Fibroblast of gingiva (primary cell): ENCODE data around the gene CXCL12.

Source experiments
- DNase-seq: peaks from one replicate; pipeline ENCODE4 v3.0.0-alpha.2; 2011; ENCODE audit warnings: low read depth

CXCL12 gene

DNA sequence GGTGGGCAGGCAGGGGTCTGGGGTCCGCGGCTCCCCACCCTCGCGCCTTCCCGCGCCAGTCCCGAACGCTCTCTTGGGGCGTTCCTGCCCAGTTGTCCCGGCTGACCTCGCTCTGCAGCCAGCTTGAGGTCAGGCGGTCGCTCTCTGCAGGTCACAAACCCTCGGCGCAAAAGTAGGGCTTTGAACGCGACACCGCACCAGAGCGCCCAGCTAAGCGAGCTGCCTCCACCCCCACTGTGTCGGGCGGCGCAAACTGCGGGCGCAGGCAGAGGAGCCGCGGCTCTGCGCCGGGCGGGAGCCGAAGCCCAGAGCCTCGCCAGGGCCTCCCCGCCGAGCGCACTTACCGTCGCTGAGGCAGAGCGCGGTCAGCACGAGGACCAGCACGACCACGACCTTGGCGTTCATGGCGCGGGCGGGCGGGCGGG, 284 bp downstream of the CXCL12 start:
- DNase-seq = peak; percentile 20

DNA sequence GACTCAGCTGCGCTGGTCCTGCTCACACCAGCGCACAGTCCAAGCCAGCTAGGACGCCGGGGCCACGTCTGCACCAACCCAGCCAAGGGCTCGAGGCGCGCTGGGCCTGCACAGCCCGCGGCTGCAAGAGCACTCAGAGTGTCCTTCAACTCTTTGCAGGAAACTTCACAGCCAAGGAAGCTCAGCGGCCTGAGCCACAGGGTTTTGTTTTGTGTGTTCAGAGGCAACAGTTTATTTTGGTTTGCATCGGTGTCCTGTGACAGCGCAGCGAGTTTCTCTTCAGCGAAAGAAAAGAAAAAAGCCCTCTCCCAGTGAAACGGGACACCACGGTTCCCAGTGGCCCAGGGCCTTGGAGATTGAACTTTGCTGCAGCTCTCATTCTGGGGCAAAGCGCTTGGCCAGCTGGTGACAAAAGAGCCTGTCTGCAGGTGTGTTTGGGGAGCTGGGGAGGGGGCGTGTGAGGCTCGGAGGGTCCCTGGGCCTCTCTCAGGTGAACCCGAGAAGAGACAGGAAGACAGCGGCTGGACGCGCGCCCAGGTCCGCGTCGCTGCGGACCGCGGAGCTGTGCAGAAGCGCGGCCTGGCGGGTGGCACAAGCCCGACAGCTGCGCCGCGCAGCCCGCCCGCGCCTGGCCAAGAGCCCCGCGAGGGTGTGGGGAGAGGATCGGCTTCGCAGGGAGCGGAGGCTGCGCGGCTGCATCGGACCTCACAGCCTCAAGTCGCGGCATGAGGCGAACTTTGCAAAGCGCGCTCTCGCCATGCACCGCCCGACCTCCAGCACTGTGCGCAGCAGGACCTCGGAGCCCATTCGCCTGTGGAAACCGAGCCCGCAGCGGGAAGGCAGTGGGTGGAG, 922 bp downstream of the CXCL12 start:
- DNase-seq = peak; percentile 51

DNA sequence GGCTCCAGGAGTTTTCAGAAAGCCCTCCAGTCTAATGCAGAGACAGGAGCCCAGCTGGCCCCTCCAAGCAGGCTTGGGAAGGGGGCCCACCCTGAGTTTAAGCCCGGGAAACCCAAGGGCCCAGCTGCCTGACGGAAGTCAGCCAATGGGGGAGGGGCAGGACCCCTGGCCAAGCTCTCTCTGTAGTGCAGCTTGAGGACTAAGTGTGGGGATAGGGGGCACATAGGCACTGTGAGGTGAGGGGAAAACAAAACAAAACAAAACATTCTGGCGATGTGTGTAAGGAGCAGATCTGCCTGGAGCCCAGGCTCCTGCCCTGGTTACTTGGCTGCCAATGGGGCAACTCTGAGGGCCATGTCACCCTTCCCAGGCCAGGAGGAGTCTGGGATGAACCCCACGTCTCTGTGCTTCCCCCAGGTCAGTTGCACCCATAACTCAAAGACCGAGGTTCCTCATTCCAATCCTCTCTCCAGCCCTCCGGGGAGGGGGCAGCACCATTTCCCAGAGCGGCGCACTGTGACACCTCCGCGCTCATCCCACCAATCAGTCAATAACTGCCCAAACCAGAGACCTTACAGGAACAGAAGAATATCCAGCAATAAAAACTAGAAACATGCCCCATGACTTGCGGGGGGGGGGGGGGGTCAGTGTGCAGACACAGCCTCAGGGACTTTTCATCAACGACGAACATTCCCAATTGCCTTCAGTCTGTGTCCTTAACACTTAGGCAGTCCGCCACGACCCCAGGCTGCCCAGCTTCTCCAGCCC, 1.7 kb downstream of the CXCL12 start:
- DNase-seq = no peak

DNA sequence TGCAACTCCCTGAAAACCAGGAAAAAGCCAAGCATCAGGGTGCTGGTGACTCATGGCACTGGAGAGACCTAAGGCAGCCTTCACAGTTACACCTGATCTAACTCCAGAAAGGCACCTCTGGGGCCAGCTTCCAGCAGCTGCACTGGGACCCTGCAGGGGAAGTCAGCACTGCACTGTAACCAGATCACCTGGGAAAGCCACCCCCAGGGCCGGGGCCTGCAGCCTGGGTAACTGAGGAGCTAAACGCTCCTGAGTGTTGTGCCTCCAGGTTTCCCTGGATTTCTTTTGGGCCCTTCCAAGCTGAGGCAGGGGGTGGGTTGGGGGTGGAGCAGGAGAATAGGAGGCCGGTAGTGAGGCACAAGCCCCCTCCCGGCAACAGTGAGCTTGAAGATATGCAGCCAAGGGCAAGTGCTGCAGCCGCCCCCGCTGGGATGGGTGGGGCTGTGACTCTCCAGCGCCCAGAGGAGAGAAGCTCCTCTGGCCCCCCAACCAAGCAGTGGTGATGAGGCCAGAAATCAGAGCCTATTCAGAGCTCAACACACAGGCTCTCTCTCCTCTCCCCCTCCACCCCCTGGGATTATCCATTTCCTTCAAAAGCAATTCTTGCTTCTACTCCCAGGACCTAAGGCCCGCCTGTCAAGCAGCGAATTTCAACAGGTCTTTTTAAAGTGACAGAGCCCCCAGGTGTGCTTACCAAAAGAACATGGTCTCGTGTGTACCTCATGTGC, 2.6 kb downstream of the CXCL12 start:
- no peak for DNase-seq

DNA sequence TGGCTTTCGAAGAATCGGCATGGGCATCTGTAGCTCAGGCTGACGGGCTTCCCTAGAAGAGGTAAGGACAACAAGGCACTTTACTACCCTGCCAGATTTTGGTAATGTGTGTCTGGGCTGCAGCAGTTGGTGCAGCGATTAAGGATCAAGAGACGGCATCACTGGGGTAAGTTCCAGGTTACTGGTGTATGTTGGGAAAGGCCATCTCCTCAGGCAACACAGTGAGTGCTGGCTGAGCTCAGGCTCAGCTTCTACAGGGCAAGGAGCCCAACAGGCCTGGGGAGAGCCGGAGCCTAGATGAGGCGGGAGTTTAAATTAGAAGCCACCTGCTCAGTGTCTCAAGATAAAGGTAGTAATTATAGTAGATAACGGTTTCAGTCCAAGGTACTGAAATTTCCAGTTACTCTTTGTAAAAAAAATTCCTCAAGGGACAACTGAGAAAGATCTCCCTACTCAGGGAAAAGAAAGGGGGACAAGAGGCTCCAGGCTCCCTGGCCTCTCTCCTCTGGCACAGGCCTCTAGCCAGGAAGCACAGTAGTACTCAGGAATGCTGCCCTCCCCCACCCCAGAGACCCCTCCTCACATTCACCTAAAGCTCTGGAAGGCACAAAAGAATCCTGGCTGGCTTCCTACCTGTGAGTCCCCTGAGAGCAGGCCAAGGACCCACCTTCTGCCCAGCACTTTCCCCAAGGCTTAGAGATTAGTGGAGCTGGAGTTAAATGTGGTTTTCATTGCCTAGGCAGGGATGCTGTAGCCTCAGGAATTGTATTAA, 3.9 kb downstream of the CXCL12 start:
- no peak for DNase-seq

DNA sequence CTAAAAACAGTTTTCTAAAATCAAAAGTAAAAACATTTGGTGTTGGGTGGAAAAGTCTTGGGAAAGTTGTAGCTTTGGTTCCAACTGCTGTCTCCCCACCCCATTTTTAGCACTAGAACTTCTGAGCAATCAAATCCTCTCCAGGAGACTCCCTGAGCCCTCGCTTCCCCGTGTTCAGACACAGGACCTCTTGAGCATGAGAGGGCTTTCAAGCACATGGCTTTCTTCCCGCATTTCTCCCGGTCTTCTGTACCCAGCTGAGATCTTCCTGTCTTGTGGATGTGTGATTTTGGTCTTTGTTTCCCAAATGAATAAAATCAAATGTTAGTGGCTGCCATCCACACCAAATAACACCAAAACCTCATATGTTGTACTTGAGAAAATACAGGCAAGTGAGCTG, 5.0 kb downstream of the CXCL12 start:
- no peak for DNase-seq

DNA sequence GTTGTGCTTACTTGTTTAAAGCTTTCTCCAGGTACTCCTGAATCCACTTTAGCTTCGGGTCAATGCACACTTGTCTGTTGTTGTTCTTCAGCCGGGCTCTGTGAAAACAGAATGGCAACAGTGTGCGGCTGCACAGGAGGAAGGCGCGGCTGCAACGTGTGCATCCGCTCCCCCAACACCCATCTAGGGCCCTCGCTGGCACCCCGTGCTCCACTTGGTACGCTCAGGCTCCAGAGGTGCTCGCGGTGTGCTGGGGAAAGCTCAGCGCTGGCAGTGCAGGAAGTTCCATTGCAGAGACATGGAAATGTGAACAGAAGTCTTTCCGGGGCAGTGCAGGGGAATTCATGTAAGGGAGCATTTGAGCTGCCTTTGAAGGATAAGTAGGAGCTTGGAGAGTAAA, 6.3 kb downstream of the CXCL12 start:
- DNase-seq = no peak

DNA sequence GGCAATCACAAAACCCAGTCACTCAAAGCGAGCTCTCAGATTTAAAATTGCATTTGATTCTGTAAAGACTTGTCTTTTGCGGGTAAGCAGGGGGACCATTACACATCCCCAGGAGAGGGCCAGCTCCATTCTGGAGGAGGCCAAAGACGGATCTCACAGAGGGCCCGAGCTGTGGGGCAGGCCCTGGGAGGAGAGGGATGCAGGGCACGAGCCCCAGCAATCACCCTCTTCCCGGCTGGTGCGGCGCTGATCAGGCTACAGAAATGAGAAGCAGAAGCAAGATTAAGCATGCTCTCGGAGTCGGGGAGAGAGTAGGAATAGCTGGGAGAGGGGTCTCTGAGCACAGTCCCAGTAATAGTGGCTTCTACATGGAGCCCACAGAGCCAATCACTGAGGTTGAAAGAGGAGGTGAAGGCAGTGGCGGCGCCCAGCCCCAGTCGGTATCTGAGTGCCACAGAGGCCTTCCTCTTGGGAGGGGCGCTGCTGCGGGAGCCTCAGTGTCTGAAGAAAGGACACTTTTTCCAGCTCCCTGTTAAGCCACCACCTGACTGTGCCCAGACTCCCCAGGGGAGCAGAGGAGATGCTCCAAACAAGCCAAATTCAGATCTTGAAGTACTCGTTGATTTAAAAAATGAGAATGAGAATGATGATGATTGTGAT, 7.1 kb downstream of the CXCL12 start:
- no peak for DNase-seq

DNA sequence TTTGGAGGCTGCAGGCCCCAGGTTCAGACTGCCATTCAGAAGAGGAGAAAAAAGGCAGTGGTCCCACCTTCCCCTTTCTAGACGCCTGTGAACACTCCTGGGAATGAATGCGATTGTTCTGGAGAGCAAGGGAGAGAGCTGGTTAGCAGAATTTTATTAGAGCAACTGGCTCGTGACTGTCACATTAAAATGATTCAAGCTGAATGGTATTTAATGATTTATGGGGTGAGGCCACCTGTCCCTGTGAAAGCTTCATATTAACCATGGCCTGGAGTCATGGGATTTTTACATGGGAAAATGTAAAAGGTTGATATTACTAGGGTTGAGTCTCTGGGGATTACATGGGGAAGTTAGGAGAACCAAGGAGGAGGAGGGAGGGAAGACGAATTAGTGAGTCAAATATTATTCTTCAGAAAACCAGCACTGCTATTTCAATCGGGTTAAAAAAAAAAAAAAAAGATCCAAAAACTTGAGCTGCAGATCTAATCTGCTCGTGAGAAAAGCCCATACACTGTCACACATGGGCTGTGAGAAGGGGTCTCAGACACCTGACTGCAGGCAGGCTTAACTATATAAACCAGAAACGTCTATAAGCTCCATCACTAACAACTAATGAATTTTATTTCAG, 8.3 kb downstream of the CXCL12 start:
- no peak for DNase-seq

DNA sequence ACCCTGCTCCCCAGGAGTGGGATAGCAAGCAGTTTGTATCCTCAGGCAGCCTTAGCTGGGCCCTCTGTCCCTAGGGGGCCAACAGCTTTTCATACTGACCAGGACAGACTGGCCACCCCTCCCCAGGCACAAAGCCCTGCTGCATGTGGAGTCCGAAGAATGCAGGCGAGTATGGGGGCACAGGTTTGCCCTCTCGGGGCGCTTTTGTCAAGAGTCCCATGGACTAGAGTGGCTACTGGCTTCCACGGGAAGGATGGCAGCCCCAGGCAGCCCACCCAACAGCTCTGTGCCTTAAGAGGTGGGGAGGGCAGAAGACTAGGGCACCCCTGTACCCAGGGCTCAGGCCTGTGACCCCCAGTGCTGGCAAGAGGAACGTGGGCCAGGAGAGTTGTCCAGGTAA, 10.7 kb downstream of the CXCL12 start:
- no peak for DNase-seq

DNA sequence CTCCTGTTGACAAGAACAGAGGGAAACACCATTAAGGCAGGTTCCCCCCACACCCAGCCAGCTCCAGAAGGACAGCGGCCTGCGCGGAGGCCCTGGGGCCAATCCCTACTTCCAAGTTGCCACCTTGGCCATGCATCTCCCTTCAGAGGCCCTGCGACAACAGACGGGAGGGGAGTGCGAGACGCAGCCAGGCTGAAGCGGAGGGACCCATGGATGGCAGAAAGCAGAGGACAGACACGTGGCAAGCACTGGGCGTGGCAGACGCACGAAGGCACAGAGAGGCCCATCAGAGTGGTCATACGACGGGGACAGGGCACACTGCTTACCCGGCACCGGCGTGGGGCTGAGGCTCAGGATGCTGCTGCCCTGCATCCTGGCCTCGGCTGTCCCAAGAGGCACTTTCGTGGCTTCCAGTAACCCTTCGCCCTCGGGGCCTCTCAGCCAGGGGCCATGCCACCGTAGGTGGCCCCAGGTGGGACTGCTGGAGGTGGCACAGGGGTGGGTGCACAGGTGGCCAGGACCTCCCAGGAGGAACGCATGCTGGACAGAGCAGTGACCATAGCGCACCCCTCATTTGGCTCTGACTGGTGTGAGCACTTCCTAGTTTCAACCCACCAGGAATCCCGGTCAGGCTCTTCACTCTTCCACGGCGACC, 11.4 kb downstream of the CXCL12 start:
- DNase-seq = no peak

DNA sequence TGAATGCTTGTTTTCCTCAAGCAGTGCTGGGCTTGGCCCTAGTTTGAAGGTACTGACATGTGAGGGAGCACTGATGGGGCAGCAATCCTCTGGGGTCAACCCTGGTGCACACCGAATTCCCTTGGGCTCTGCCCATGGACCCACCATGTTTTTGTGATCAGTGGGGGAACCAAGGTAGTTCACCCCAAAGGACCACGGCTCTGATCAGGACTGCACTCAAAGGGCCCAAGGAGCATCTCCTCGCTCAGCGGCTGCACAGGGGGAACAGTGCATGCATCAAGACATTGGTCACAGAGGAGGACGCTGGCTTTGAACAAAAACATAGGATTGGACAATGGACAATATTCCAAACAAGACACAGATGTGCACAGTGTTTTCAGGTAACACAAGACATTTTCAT, 12.7 kb downstream of the CXCL12 start:
- DNase-seq = no peak

DNA sequence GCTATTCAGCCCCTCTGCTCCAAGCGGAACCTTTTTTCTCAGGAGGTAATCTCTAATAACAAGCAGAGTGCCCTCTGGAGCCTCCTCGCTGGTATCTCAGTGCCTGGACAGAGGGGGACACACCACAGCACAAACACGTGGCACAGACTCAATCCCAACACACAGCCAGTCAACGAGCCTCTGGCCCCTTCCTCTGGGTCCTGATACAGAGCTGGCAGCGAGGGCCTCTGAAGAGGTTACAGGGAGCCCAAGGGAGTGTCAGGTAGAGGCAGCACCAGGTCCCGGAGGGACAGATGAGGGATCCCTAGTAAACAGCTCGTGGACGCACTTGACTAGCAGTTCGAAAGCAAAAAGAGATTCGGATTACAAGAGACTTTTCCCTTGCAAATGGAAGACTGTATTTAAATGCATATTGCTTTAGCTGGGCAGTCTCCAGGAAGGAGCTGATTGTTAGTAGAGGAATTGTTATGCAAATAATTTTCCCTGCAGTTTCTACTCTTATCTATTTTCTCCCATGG, 14.1 kb downstream of the CXCL12 start:
- DNase-seq = no peak

DNA sequence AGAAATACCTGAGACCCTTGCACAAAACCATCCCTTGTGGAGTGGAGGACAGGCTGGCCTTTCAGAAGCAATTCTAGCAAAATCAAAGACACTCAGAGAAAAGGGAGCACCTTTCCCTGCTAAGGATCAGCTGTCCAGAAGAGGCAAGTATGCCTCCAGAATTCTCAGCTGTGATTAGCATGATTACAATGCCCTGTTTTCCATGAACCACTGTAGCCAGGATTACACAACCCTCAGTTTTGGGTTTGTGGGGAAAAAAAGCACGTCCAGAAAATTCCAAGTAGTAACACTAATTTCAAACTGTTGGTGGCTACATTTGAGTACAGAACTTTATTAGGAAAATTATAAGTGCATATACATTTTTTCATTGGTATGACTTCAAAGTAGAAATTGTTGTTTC, 15.0 kb downstream of the CXCL12 start:
- DNase-seq = no peak

DNA sequence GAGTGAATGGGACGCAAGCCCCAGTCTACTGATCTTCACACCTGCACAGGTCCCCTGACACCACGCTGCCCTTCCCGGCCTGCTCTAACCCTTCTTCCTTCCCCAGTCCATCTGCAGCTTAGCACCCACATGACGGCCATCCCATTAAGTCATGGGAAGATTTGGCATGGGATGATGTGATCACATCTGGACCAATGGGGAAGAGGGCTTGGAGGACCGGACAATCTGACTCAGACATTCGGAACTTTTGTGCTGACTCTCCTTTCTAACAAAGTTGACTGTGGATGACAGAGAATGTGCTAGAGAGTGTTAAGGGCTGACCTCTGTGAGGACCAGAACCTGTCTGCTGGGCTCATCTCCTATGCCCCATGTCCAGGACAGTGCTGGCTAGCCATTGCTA, 15.6 kb downstream of the CXCL12 start:
- no peak for DNase-seq

DNA sequence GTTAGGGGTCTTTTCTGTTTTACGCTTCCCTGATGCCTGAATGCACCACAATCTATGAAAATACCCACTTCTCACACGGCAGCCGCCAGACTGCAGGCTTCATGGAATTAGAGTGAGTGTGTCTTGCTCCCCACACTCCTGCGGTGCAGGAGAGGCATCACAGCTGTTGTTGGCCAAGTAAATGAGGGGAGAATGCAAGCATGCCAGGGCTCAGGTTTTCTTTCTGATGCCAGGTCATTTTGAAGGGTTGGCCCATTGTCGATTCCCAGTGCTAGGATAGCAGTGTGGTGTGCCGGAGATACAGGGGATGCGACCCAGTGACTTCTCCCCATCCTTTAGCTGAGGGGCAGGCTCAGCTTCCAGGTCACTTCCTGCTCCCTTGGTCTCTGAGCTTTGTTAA, 16.3 kb downstream of the CXCL12 start:
- DNase-seq = no peak

DNA sequence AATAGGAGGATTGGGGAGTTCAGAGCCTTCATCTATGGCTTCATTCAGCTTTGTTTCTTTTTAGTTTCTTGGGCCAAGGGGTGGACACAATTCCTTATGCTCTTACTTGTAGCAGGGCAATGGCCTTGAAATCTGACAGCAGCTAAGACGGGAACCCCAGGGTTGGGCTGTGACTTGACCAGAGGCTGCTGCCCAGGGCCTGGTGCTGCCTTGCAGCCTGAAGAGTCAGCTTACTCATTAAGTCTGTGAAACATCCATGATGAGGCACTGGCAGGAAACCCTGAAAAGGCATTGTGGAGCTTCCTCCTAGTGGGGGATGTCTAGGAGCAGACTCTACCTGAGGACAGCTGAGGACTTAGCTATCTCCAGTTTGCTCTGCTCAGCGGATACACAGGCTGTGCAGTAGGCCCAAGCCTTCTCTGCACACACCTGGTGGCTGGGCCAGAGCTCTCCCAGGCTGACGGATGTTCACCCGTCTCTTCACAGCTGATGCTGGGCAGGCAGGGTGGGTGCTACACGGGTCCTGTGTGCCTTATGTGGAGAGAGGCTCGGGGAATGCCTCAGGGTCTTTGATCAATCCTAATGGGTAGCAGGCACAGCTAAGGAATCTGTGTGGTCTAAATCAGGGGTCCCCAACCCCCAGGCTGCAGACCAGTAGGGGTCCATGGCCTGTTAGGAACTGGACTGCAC, 17.8 kb downstream of the CXCL12 start:
- DNase-seq = no peak

DNA sequence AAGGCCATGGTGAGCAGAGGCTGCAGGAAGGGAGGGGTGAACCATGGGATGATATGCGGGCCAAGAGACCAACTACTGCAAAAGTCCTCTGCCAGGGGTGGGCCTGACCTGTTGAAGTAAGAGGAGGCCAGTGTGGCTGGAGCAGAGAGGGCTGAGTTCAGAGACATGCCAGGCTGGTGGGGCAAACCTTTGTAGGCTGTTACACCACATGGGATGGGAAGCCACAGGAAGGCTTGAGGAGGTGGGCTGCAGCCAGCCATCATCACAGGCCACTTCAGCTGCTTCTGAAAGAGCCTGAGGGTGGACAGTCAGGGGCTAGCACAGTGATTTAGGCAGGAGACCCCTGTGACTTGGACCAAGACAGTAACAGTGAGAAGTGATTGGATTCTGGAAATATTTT, 20.3 kb downstream of the CXCL12 start:
- no peak for DNase-seq

DNA sequence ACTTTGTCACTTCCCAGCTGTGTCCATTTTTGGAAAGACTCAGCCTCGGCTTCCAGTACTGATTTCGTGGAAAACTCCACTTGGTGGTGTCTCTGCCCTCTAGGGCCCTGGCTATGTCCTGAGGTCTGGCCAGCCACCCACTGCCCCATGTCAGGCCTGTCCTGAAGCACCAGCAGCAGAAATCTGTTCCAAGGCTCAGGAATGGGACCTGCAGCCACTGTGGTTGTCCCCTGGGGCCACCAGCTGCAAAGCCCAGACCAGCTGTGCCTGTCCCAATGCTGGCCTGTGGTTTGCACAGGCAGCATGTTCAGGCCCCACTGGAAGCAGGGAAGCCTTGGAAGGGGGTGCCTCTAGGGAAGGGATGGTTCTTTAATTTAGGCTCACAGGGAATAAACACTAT, 21.2 kb downstream of the CXCL12 start:
- DNase-seq = no peak
